GM15510 (cell line): Measurements from ENCODE around the gene MROH9.

ENCODE experiments used
- POLR2A ChIP-seq: IDR thresholded peaks from 3 replicates; pipeline ENCODE4 v1.6.1; 2011; ENCODE audit warnings: borderline replicate concordance; ENCODE audit not compliant: insufficient read length; ENCODE audit errors: extremely low read depth

Gene MROH9

DNA sequence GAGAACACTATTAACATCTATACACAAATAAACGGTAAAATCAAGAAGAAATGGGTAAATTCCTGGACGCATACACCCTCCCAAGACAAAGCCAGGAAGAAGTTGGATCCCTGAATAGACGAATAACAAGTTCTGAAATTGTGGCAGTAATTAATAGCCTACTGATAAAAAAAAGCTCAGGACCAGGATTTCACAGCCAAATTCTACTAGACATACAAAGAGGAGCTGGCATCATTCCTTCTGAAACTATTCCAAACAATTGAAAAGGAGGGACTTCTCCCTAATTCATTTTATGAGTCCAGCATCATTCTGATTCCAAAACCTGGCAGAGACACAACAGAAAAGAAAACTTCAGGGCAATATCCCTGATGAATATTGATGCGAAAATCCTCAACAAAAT, 84.6 kb downstream of the MROH9 start:
- no peak for TF ChIP-seq POLR2A

DNA sequence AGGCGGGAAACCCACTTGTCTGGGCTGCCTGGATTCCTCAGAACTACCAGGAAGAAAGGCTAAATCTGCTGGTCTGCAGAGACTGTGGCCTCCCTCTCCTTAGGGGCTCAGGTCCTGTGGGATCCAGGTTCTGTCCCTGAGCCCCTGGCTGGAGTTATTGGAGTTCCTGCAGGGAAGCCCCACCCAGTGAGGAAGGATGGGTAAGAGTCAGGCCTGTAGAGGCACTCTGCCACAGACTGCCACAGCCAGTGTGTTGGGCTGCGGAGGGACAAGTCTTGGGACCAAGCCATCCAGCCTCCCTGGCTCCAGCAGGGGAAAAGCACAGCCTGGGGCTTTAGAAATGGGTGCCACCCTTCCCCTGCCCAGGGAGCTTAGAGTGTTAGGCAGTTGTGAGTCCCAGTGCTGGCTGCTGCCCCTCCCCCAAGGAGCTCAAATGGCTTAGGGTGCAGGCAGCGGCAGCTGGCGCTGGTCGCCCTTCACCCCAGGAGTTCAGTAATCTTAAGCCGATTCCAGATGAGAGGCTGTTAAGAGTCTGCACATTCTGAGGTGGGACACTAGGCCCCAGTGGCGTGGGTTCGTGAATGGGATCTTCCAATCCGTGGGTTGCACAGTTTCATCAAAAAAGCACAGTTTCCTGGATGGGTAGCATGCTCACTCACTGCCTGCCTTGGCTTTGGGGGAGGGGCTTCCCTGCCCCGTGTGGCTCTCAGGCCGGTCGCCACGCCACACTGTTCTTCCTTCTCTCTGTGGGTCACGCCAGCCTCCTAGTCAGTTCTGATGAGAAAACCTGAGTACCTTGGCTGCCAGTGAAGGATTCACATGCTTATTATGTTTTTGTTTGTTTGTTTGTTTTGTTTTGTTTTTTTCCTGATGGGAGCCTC, 97.7 kb downstream of the MROH9 start:
- no peak for TF ChIP-seq POLR2A

DNA sequence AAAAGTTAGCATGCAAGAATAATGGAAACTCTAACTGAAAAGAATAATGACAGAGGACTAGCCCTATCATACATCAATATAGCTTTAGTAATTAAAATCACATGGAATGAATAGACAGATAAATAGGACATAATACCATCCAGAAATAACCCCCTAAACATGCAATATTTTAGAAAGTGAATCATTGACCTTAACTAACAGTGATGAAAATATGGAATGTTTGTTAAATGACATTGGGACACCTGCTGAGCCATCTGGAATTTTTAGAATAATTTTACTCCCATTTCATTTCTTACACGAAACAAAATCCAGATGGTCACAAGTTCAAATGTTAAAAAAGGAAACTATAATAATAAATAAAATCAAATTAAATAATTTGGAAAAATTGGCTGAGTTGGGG, 102.3 kb downstream of the MROH9 start:
- no peak for TF ChIP-seq POLR2A

DNA sequence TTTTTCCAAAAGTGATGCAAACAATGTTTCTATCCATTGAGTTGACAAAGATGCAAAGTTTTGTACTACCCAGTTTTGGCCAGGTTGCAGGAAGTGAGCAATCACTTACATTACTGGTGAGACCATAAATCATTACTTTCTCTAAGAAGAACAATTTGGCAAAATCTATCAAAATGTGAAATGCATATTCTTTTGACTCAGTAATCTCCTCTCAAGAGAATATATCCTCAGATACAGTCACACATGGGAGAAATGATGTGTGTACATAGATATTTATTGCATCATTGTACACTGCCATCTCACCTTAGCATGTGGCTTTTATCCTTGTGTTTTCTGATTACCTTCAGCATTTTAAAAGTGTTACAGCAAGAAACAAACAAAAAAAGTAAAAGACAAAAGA, 103.0 kb downstream of the MROH9 start:
- TF ChIP-seq POLR2A: no peak

DNA sequence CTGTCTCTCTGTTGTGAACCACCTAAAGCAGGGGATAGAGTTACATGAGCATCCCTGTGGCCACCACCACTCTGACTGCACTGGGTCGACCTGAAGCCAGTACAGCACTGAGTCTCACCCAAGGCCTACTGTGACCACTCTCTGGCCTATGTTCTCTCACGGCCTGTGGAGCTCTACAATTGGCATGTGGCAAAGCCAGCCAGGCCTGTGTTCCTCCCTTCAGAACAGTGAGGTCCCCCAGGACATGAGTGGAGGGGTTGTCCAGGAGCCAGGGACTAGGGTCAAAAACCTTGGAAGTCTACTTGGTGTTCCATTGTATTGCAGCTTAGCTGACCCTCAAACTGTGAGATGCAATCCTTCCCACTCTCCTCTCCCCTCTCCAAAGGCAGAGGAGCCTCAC, 112.7 kb downstream of the MROH9 start:
- no peak for TF ChIP-seq POLR2A

DNA sequence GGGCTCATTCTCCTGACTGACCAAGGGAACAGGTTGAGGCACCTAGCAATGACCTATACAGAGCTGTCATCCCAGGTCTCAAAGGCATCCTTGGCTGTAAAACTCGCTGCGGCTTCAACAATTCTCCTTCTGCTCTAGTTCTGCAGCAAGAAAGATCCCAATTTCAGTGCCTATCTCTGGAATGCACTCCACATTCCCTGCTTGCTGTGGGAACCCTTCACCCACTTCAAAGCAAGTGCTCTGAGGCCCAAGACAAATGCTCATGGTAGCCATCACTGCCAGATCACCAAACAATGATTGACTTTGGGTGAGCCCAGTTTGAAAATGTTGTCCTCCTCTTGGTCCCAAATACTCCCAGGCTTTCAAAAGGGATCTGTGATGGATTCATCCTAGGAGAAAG, 117.6 kb downstream of the MROH9 start:
- no peak for TF ChIP-seq POLR2A

DNA sequence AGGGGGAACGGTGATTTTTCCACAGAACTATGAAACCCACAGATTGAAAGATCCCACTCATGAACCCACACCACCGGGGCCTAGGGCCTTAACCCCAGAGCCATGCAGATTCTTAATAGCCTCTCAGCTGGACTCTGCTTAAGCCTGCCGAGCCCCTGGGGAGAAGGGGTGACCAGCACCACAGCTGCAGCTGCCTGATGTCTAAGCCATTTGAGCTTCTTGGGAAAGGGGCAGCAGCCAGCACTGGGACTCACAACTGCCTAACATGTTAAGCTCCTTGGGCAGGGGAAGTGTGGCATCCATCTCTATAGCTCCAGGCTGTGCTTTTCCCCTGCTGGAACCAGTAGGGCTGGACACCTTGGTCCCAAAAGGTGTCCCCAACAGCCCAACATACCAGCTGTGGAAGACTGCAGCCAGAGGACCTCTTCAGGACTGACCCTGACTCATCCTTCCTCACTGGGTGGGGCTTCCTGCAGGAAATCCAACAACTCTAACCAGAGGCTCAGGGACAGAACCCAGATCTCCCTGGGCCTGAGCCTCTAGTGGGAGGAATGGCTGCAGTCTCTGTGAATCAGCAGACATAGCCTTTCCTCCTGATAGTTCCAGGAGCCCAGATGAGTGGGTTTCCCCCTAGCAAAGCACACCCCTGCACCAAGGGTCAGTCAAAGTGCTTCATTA, 120.8 kb downstream of the MROH9 start:
- TF ChIP-seq POLR2A: no peak

DNA sequence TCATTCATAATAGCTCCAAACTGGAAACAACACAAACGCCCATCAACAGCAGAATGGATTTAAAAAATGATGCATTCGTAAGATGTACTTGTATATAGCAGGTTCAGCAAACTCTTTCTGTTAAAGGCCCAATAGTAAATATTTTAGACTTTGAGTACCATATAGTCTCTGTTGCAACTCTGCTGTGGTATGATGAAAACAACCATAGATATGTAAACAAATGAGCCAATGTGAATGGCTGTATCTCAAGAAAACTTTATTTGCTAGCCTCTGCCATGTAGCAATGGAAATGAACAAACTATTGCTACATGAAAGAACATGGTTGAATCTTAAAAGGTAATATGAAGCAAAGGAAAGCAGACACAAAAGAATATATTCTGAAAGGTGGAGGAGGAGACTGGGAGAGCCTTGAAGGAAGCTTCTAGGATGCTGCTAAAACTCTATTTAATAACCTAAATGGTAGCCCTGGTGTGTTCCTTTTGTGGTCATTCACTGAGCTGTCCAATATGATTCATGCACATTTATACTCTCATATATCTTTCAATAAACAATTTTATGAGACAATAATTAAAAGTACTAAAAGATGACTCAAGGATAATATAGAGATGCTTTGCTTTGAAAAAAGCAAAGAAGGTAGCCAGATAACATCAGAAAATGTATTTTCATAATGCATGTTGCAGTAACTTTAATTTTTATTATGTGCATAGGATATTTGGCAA, 126.2 kb downstream of the MROH9 start:
- no peak for TF ChIP-seq POLR2A

DNA sequence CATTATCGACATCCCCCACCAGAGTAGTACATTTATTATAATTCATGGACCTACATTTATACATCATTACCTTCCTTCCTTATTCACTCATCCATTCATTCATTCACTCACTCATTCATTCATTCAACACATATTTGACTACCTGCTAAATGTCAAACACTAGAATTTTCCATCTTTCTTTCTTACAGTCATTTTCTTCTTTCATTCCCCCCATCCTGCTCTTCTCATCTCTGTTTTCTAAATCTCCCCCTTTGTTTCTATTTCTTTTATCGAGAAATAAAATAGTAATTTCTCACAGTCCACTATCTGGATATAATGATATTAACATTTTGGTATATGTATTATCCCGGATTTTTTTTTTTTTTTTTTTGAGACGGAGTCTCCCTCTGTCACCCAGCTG, 127.6 kb downstream of the MROH9 start:
- no peak for TF ChIP-seq POLR2A

DNA sequence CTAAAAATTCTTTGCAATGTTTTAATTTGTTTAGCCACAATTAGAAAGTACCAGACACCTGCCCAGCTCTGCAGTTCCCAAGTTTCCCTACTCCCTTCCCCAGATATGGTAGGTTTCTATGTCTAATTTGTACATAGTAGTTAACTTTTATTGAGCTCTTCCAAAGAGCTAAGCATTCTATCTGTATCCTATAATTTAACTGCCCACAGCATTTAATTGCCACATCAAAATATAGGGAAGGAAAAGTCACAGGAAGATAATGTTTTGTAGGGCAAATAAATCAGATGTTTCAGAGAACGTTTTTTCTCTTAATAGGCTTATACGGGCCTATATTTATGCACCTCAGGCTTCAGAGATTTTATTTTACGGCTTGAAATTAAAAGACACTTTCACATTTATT, 139.7 kb downstream of the MROH9 start:
- TF ChIP-seq POLR2A: no peak

DNA sequence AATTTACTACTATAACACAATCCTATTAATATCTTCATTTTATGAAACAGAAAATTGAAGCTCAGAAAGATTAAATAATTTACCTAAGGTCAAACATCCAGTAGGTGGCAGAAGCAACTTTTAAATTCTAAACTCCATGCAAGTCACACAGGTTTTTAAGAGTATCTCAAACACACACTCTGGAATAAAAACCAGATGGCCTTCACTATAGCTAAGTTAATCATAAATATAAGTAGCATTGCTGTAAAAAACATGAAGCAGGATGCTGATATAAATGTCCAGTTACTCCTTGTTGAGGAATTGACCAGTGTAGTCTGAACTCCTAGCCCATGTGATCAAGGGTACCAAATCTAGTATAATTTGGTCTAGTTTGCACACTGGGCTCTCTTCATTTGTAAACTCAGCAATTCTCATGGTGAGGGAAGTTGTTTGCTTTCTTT, 146.0 kb downstream of the MROH9 start:
- no peak for TF ChIP-seq POLR2A

DNA sequence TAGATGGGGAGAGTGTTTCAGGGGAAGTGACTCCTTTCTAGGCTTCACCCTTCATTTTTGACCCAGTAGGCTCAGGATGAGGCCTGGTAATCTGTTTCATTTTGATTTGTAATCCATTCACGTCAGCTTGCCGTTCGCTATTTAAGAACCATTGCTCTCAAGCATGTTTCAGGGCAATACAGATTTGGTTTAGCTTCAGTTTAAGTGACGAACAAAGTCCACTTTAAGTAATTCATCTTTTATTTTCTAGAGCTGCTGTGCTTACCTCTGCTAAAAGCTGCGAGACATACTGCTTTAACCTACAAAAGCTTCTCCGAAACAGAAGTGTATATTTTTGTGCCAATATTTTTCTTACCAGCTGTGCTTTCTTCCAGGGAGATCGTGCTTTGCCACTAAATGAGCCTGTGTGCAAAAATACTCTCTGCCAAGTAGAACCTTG, 146.4 kb downstream of the MROH9 start:
- TF ChIP-seq POLR2A: no peak

DNA sequence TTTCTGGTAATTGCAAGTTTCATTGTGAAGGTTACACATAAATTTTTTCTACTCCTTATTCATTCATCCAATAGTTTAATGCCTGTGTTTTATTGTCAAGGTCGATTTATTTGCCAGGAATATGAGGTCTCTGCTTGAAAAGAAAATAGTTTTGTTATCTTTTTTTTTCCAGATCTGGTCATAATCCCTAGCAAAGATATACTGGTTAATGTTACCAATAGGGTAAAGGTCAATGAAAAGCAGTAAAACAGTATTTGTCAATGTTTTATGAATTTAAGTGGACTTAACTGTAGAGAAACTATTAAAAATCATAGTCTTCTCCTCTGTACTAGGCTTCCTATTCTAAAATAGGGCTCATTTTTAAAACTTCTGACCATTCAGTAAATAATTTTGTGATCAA, 147.3 kb downstream of the MROH9 start:
- no peak for TF ChIP-seq POLR2A

DNA sequence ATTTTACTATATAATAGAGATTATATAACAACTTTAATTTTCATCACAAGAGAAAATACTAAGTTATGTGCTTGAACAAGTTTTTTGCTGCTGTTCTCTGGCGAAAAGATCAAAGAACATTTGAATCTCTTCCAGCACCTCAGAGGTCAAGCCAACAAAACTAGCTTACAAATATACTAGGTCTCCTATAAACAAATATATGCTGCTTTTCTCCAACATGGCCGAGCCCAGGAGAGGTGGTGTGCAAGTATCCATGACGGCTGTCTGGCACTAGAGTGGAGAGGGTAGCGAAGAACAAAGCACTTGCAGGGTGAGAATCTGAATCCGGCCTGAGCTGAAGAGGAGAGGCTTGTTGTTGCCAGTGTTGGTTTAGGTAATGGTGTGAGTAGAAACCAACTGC, 147.9 kb downstream of the MROH9 start:
- no peak for TF ChIP-seq POLR2A

DNA sequence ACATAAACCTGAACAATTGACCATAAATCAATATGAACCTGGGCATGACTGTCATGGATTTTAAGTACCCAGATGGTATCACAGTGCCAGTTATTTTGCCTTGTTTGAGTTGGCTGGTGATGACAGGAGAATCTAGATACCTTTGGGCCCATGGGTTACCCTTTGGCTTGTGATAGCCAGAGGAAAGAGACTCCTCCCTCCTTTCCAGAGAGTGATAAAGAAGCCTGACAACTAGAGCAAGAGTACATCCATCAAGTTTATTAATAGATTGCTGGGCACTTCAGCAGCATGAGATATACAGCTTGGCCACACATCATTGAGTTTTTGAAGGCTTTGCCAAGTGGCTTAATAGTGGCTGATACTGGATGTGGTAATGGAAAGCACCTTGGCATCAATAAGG, 148.8 kb downstream of the MROH9 start:
- no peak for TF ChIP-seq POLR2A
